ENCODE data around the gene CLEC11A.

The CLEC11A gene

DNA sequence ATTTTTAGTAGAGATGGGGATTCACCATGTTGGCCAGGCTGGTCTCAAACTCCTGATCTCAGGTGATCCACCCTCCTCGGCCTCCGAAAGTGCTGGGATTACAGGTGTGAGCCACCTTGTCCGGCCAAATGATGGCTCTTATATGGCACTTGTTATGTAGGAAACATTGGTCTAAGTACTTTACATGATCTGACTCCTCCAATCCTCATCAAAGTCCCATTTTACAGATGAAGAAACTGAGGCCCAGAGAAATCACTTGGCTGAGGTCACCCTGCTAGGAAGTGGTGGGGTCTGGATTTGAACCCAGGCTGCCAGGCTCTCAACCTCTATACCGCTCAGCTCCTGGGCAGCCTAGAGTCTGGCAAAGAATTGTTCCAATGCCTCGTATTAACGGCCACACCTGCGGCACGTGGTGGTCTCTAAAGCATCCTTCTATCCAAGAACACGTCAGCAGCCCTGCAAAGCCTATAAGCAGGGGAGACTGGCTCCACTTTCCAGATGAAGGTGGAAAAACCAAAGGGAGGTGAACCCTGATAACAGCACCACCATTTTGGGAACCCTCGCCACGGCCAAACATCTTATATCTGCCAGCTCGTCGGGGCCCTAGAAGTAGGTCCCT is 21.7 kb upstream of the CLEC11A start:
- no peak overlapping the region for H3K27ac ChIP-seq
- TF ChIP-seq, protein P1, sequence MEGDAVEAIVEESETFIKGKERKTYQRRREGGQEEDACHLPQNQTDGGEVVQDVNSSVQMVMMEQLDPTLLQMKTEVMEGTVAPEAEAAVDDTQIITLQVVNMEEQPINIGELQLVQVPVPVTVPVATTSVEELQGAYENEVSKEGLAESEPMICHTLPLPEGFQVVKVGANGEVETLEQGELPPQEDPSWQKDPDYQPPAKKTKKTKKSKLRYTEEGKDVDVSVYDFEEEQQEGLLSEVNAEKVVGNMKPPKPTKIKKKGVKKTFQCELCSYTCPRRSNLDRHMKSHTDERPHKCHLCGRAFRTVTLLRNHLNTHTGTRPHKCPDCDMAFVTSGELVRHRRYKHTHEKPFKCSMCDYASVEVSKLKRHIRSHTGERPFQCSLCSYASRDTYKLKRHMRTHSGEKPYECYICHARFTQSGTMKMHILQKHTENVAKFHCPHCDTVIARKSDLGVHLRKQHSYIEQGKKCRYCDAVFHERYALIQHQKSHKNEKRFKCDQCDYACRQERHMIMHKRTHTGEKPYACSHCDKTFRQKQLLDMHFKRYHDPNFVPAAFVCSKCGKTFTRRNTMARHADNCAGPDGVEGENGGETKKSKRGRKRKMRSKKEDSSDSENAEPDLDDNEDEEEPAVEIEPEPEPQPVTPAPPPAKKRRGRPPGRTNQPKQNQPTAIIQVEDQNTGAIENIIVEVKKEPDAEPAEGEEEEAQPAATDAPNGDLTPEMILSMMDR (conservative IDR thresholded peaks at IDR 0.05): no peak

DNA sequence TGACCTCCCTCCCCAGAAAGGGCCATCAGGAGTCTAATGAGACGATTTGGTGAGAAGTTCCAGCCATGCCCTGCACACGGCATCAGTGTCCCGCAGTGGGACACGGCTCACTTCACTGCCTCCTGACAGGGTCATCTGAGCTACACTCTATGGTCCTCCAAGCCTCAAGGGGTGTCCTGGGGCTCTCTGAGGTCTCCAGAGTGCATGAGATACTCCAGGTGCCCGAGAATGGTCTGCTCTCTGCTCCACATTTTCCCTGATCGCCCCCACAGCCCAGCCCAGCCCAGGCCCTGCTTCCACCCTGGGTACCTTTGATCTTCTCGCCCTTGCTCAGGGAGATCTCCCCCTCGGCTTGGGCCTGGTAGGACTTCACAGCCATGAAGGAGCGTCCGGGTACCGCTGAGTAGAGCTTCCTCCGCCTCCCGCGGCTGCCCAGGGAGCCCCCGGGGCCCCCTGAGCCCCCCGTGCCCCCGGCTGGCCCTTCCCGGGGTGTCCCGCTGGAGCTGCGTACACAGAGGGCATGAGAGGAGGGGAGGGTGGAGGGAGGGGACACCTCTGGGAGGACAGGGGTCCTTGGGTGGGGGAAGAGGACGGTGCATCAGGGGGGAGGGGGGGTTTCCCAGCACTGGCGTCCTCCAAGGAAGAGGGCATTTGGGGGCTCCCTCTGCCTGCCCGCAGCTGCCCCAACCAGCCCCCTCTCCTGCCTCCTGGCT is 20.9 kb upstream of the CLEC11A start:
- TF ChIP-seq, protein P1 (conservative IDR thresholded peaks at IDR 0.05): no peak
- H3K27ac ChIP-seq: no peak overlapping the region

DNA sequence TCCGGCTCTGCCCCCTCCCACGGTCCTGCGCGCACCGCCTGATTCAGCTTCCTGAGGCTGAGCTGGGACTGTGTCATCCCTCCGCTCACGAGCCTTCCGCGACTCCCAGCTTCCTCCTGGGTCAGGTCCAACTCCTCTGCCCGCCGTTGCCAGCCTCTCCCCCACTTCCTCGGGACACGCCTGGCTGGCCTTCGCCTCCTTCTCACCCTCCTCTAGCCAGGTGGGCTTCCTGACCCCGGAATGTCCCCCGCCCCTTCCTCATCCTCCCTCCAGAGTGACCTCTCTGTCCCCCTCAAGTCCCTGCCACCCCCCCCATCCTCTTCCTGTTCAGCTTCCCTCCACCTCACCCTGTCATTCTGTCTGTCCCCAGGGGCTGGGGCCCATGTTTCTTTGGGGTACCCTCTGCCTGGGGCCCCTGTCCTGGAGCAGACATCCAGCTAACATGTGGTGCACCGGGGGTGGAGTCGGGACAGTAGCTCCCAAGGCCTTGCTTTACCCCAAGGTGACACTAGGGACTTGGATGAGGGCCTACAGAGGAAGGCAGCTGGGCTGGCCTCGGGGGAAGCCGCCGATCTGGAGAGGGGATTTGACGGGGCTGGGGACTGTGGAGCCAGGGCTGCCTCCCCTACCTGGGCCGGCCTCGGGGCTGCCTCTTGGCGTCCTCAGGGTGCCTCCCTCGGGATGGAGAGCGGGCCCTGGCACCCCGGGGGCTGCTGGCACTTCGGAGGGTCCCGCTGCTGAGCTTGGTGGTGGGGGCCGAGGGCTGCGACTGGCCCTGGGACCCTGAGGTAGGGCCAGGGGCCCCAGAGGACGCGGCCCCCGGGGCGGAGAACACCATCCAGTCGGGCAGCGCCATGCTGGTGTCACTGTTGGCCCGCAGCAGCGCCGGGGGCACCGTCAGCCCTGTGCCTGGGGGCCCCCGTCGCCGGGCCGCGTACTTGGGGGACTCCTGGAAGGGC is 20.0 kb upstream of the CLEC11A start:
- TF ChIP-seq, protein P1 (conservative IDR thresholded peaks at IDR 0.05): no peak
- H3K27ac ChIP-seq: no peak overlapping the region

DNA sequence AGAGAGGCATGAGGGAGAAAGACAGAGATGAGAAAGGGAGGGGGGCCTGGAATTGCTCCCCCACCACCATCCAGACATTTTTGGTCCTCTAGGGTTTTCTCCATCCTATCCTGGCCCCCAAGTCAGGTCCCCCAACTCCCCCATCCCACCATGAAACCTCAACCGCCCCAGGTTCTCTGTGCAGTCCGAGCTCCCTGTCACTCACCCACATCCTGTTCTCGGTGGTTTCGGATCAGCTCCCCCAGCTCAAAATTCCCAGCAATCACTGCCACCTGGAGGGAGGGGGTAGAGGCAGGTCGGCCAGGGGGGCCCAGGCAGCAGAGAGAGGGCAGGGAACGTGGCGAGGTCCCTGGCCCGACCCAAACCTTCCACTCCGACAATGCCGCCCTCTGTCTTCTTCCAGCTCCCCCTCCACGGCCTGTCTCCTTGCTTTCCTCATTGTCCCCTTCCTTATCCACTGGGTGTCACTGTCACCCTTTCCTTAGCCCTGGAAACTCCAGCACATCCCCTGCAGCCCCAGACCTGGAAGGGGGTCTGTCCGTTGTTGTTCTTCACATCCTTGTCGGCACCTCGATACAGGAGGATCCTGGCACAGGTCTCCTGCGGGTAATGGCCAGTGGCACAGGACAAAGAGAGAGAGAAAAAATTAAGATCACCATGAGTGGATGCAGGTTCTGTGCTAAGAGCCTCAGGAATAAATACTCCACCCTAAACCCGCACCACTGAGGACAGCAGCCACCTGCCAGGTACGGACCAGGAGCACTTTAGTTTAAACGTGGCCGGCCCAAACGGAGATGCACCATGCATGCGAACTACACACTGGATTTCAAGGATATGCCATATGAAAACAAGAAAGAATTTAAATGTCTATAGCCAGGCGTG is 19.0 kb upstream of the CLEC11A start:
- no peak overlapping the region for H3K27ac ChIP-seq
- TF ChIP-seq, protein P1 (conservative IDR thresholded peaks at IDR 0.05): peak; percentile 80

DNA sequence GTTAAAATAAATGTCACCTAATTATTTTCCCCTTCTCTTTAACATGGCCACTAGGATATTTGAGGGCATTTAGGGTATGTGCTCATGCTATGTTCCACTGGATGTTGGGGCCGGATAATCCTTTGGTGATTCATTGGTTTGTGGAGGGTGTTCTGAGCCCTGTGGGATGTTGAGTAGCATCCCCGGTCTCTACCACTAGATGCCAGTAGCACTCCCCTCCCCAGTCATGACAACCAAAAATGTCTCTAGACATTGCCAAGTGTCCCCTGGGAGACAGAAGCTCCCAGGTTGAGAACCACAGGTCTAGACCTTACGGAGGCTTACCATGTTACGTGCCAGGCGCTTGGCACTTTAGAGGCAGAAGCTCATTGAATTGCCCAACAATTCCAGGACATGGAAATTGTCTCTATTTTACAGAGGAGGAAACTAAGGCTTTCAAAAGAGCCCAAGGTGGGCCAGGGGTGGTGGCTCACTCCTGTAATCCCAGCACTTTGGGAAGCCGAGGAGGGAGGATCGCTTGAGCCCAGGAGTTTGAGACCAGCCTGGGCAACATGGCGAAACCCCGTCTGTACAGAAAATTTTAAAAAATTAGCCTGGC is 17.6 kb upstream of the CLEC11A start:
- H3K27ac ChIP-seq: no peak overlapping the region
- TF ChIP-seq, protein P1 (conservative IDR thresholded peaks at IDR 0.05): peak; percentile 96

DNA sequence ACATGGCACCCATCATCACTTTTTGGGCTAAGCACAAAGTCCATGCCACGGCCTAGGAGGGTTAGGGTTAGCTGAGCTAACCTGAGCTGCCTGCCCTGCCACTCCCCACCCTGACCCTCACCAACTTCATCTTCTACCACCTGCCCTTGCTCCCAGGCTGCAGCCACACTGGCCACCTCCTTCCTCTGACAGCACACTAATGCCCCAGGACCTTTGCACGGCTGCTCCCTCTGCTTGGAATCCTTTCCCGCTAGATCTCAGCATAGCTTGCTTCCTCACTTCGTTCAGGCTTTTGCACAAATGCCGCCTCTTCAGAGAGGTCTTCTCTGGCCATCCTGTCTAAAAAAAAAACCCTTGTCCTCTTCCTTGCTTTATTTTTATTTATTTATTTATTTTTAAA is 16.8 kb upstream of the CLEC11A start:
- TF ChIP-seq, protein P1 (conservative IDR thresholded peaks at IDR 0.05): no peak
- H3K27ac ChIP-seq: no peak overlapping the region
